ENCODE data around the gene POLA1.

- TF ChIP-seq, protein P1, sequence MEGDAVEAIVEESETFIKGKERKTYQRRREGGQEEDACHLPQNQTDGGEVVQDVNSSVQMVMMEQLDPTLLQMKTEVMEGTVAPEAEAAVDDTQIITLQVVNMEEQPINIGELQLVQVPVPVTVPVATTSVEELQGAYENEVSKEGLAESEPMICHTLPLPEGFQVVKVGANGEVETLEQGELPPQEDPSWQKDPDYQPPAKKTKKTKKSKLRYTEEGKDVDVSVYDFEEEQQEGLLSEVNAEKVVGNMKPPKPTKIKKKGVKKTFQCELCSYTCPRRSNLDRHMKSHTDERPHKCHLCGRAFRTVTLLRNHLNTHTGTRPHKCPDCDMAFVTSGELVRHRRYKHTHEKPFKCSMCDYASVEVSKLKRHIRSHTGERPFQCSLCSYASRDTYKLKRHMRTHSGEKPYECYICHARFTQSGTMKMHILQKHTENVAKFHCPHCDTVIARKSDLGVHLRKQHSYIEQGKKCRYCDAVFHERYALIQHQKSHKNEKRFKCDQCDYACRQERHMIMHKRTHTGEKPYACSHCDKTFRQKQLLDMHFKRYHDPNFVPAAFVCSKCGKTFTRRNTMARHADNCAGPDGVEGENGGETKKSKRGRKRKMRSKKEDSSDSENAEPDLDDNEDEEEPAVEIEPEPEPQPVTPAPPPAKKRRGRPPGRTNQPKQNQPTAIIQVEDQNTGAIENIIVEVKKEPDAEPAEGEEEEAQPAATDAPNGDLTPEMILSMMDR (IDR thresholded peaks at IDR 0.05), result no peak
- no peak for TF ChIP-seq POLR2A (IDR thresholded peaks at IDR 0.05)
Measured at GRCh38 chrX:25001808-25002660, 308.3 kb downstream of the POLA1 start.

All from thyroid gland (tissue), 4 donors.